ENCODE measurements around the gene FKBP10. TPM values are rescaled to one million over a fixed set of nuclear protein-coding genes. Genes with fewer than 3 reads are reported as not detected.

FKBP10 gene
- total and polyA plus RNA-seq, 10 of the 15 experiments (the other 5 are each of a cell fraction or from before 2014, with no cell fraction given) = 0.02 to 4.7 (median 1.8) TPM

DNA sequence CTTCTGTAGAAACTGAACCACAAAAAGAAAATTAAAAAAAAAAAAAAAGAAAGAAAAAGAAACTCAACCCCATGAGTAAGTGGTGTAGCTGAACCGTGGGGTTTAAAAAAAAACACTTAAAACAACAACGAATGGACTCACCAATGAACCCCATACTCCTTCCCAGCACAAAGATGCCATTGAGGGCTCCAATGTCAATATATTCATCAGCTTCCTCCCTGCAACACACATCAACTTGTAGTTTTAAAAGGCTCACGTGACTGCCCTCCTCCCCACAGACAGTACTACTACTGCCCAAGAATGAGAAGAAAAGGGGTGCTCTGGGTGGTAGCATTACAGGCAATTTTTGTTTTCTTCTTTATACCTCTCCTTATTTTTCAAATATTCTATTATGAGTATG is 55.8 kb downstream of the FKBP10 start:
- H3K4me1 ChIP-seq (ENCODE audit: control insufficient read depth, insufficient read depth, low read length) = peaks cover 6% of the 10 kb centered on the region; the same call in 1 of the 2 replicates
- H3K9me3 ChIP-seq (replicated peaks; ENCODE audit: control insufficient read depth, insufficient read depth, low read length) = no peaks in the 10 kb centered on the region
- no peak overlapping the region for H2AFZ ChIP-seq (ENCODE audit: control insufficient read depth, low read depth, low read length)
- 61% methylated on average over 3 of the region's 3 CpGs for WGBS (ENCODE audit: insufficient coverage, insufficient replicate concordance, low lambda C conversion rate, missing lambda C conversion rate)
- in situ Hi-C loops (cut with MboI) = no loop called here
- no peaks in the 10 kb centered on the region; the same call in 1 of the 2 replicates for H4K20me1 ChIP-seq (ENCODE audit: control insufficient read depth, insufficient read depth)
- H3K9ac ChIP-seq (ENCODE audit: control insufficient read depth, insufficient read depth, low read length) = no peak overlapping the region
- H3K4me2 ChIP-seq (ENCODE audit: control insufficient read depth, insufficient read depth) = no peak overlapping the region
- H3K36me3 ChIP-seq (ENCODE audit: control insufficient read depth in 2 of 2, insufficient read depth in 2 of 2, low read length in 1 of 2) = peaks cover 21 to 37% of the 10 kb centered on the region in 2 experiments
- BruUV-seq (replicated peaks) = no TSS peak
- H3K4me3 ChIP-seq = no peak overlapping the region
- FAIRE-seq (no peak), ATAC-seq (no peak), DNase-seq (ENCODE audit: low read depth, low spot score) (no peak)
- SMC1A ChIA-PET (ENCODE audit: uncharacterized antibody, unreplicated experiment) = no interaction called here
- no peak overlapping the region for H3K27ac ChIP-seq (ENCODE audit: control insufficient read depth, insufficient read depth)
- peaks cover 15% of the 10 kb centered on the region for H3K79me2 ChIP-seq (ENCODE audit: control insufficient read depth, insufficient read depth, low read length)
- POLR2A ChIA-PET = interaction anchor here (0.6 to 0.7 kb wide), 3 partner anchors 13 to 426 kb away, joined by 3 to 5 read pairs (median 4); no protein-coding TSS in a partner anchor
- no peak for TF ChIP-seq ZBTB11 (CRISPR knock-in tag; IDR thresholded peaks at IDR 0.05)
- TF ChIP-seq CEBPZ (IDR thresholded peaks at IDR 0.05; ENCODE audit: low read depth, low read length) = no peak
- no peak for TF ChIP-seq MTA2 (IDR thresholded peaks at IDR 0.05; ENCODE audit: low read depth)
- no peak for TF ChIP-seq HCFC1 (IDR thresholded peaks at IDR 0.05; ENCODE audit: low read length)
- TF ChIP-seq SMC3 (IDR thresholded peaks at IDR 0.05; ENCODE audit: borderline replicate concordance, low read length) = no peak
- TF ChIP-seq, protein P1, sequence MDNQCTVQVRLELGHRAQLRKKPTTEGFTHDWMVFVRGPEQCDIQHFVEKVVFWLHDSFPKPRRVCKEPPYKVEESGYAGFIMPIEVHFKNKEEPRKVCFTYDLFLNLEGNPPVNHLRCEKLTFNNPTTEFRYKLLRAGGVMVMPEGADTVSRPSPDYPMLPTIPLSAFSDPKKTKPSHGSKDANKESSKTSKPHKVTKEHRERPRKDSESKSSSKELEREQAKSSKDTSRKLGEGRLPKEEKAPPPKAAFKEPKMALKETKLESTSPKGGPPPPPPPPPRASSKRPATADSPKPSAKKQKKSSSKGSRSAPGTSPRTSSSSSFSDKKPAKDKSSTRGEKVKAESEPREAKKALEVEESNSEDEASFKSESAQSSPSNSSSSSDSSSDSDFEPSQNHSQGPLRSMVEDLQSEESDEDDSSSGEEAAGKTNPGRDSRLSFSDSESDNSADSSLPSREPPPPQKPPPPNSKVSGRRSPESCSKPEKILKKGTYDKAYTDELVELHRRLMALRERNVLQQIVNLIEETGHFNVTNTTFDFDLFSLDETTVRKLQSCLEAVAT (IDR thresholded peaks at IDR 0.05) = no peak
- TF ChIP-seq JUNB (IDR thresholded peaks at IDR 0.05) = no peak
- intact Hi-C loops (cut with micrococcal nuclease; ENCODE audit: unreplicated experiment) = no loop called here
- CTCF ChIA-PET = no interaction called here
- H3K27me3 ChIP-seq (replicated peaks in 1 of 2; ENCODE audit: control insufficient read depth in 2 of 2, insufficient read depth in 2 of 2, low read length in 1 of 2) = no peaks in the 10 kb centered on the region
- RAD21 ChIA-PET (ENCODE audit: unreplicated experiment) = interaction anchor here (0.6 kb wide), 1 partner anchor 128 kb away, joined by 4 read pairs; no protein-coding TSS in a partner anchor

Measured in GM12878 (cell line).